Gastrocnemius medialis (tissue), 4 donors: Measurements from ENCODE around the gene KCNJ15. TPM values are rescaled to one million over a fixed set of nuclear protein-coding genes. Genes with fewer than 3 reads are reported as not detected.

Source experiments
- ATAC-seq, 2 donors: fragments of 150-250 bp; one replicate each; pipeline ENCODE4 v1.9.1; 2016
- DNase-seq, 2 donors: peaks; one replicate each; pipeline ENCODE4 v3.0.0-alpha.2; 2019
- H3K27ac ChIP-seq, 4 donors: fragments of 200-600 bp; sonication (generic); 1 replicate in 1 of 4; 2 replicates in 3 of 4; pipeline ENCODE4 v1.5.1; 2016 to 2018; ENCODE audit warnings: mild to moderate bottlenecking in 2 of 4, moderate library complexity in 1 of 4
- H3K27me3 ChIP-seq, 3 donors: fragments of 200-600 bp; sonication (generic) in 2 of 3; 1 replicate in 1 of 3; 2 replicates in 2 of 3; pipeline versions ENCODE4 v1.5.1 to v1.6.0; 2016 to 2019; ENCODE audit warnings: mild to moderate bottlenecking in 1 of 3, moderate library complexity in 1 of 3
- H3K36me3 ChIP-seq, 2 donors: fragments of 200-600 bp; sonication (generic) in 1 of 2; one replicate each; pipeline ENCODE4 v1.5.1; 2017 to 2018
- H3K4me1 ChIP-seq, 2 donors: fragments of 200-600 bp; sonication (generic) in 1 of 2; one replicate each; pipeline ENCODE4 v1.5.1; 2016 to 2017; ENCODE audit warnings: mild to moderate bottlenecking in 2 of 2
- H3K4me3 ChIP-seq, 4 donors: fragments of 200-600 bp; sonication (generic) in 3 of 4; 1 replicate in 1 of 4; 2 replicates in 3 of 4; pipeline ENCODE4 v1.5.1; 2016 to 2019; ENCODE audit warnings: mild to moderate bottlenecking in 2 of 4
- H3K9me3 ChIP-seq, 3 donors: fragments of 200-600 bp; sonication (generic) in 2 of 3; 1 replicate in 1 of 3; 2 replicates in 2 of 3; pipeline ENCODE4 v1.5.1; 2016 to 2019
- CTCF ChIP-seq, 5 experiments: fragments of 450-650 bp in 3 of 5; fragments of 200-600 bp in 2 of 5; sonication (generic) in 2 of 5; IDR thresholded peaks in 4 of 5; conservative IDR thresholded peaks in 1 of 5; 1 replicate in 4 of 5; 2 replicates in 1 of 5; pipeline ENCODE4 v1.5.1; 2016 to 2019; ENCODE audit warnings: antibody characterized with exemption in 5 of 5, mild to moderate bottlenecking in 3 of 5, moderate library complexity in 3 of 5
- POLR2A ChIP-seq, 2 donors: fragments of 450-650 bp; IDR thresholded peaks; one replicate each; pipeline ENCODE4 v1.6.1; 2017; ENCODE audit warnings: antibody characterized with exemption in 2 of 2, mild to moderate bottlenecking in 2 of 2, moderate library complexity in 2 of 2
- in situ Hi-C, 4 donors: fragments of 200-750 bp; cut with MboI; loops; one replicate each; pipeline versions ENCODE4 v1.15.0 to v1.8.0; 2017; ENCODE audit warnings: low sequenced_read_pairs in 4 of 4
- intact Hi-C: fragments of 100-400 bp; cut with DNase I; formaldehyde crosslinking; loops from one replicate; pipeline ENCODE4 v1.15.1; 2023; ENCODE audit warnings: low total_unique reads
- total RNA-seq, 4 donors: library from RNA; depleted of rRNA; stranded (reverse); fragments of >200 nt; gene quantifications; one replicate each; pipeline versions ENCODE4 v1.1.0 to v1.2.3, GENCODE V29; 2016

Gene KCNJ15
- total RNA-seq, 4 donors from 2014 or later, result 0.24 to 1.5 (median 0.37) TPM

DNA sequence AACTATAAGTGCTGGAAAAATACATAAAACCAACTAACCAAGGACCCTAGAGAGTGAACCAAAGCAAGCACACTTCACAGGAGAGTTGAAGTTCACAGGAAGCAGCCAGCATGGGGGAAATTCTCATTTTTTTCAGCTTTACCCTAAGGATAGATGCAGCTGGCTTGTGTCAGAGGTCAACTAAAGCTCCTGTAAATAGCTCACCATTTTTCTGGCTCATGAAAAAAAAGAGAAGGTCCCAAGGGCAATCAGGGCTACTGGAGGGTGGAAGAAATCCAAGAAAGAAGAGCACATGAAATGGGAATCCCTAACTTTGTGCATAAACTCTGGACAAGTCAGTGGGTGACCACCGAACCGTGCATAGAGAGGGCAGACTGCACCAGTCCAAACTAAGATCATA is 58.3 kb downstream of the KCNJ15 start:
- no peak for DNase-seq
- no peaks in the 10 kb centered on the region for H3K4me1 ChIP-seq
- in situ Hi-C loops, result no loop called here
- no peaks in the 10 kb centered on the region for H3K36me3 ChIP-seq
- no peak overlapping the region for H3K27ac ChIP-seq
- no peaks in the 10 kb centered on the region for H3K27me3 ChIP-seq
- H3K4me3 ChIP-seq, result no peak overlapping the region
- intact Hi-C loops, result no loop called here
- TF ChIP-seq POLR2A (IDR thresholded peaks at IDR 0.05), result no peak
- no peak for ATAC-seq
- H3K9me3 ChIP-seq, result no peaks in the 10 kb centered on the region

GRCh38 chr21:38319781-38320180 is 63.0 kb downstream of the KCNJ15 start:
- ATAC-seq, result no peak
- H3K4me1 ChIP-seq, result no peaks in the 10 kb centered on the region
- in situ Hi-C loops, result no loop called here

GRCh38 chr21:38321568-38321967 is 64.8 kb downstream of the KCNJ15 start:
- in situ Hi-C loops (no loop called here), intact Hi-C loops (no loop called here)
- H3K4me1 ChIP-seq, result no peaks in the 10 kb centered on the region
- no peaks in the 10 kb centered on the region for H3K36me3 ChIP-seq
- no peak for TF ChIP-seq POLR2A (IDR thresholded peaks at IDR 0.05)
- TF ChIP-seq CTCF (IDR thresholded peaks at IDR 0.05 in 4 of 5, conservative IDR thresholded peaks at IDR 0.05 in 1 of 5), result no peak
- DNase-seq (no peak), ATAC-seq (peak in 1 of 2 donors; percentile 30)
- H3K4me3 ChIP-seq, result no peak overlapping the region
- H3K27ac ChIP-seq, result no peak overlapping the region
- H3K27me3 ChIP-seq, result no peaks in the 10 kb centered on the region
- no peaks in the 10 kb centered on the region for H3K9me3 ChIP-seq

More at GRCh38 chr21:38319781-38320180, 63.0 kb downstream of the KCNJ15 start:
- Histone ChIP-seq H3K27ac (no peak overlapping the region), H3K27me3 (no peaks in the 10 kb centered on the region), H3K9me3 (no peaks in the 10 kb centered on the region), H3K4me3 (no peak overlapping the region), H3K36me3 (no peaks in the 10 kb centered on the region)
- DNase-seq, result no peak
- intact Hi-C loops, result no loop called here
- no peak for TF ChIP-seq CTCF (IDR thresholded peaks at IDR 0.05 in 4 of 5, conservative IDR thresholded peaks at IDR 0.05 in 1 of 5)
- TF ChIP-seq POLR2A (IDR thresholded peaks at IDR 0.05), result no peak

- TF ChIP-seq CTCF (IDR thresholded peaks at IDR 0.05 in 4 of 5, conservative IDR thresholded peaks at IDR 0.05 in 1 of 5) (no peak), POLR2A (IDR thresholded peaks at IDR 0.05) (no peak)
- Histone ChIP-seq H3K9me3 (no peaks in the 10 kb centered on the region), H3K36me3 (no peaks in the 10 kb centered on the region), H3K4me1 (no peaks in the 10 kb centered on the region), H3K4me3 (no peak overlapping the region), H3K27ac (no peak overlapping the region), H3K27me3 (no peaks in the 10 kb centered on the region)
- DNase-seq, result no peak
- in situ Hi-C loops (no loop called here), intact Hi-C loops (no loop called here)
- ATAC-seq, result no peak
Observed at GRCh38 chr21:38322311-38322950, 65.6 kb downstream of the KCNJ15 start.

DNA sequence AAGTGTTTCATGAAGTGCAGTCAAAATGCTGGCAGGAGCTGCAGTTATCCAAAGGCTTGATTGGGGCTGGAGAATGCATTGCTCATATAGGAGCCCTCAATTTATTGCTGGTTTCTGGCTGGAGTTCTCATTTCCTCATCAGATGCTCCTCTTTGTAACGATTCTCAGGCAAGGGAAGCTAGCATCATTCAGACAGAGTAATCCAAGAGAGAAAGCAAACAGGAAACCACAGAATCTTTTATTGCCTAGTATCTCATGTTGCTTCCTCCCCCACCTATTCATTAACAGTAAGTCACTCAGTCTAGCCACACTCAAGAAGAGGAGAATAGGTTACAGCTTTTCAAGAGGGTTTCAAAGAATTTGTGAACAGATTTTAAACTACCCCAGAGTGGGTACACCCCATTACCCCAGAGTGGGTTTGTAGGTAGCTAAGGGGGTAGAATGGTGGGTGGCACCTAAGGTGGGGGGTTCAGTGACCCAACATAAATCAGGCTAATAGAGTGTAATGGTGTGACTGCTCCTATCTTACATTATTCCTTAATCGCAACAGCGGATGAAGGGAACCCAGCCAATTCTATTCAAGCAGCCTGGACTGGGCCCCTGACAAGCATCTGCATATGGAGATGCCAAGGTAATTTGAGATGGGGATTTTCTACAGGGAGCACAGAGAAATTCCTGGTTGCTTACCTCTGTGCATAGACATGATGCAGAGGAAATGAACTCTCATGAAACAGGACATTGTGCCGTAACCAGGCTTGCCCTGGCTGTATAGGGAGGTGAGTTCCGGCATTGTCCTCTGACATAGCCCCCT is 67.1 kb downstream of the KCNJ15 start:
- Histone ChIP-seq H3K36me3 (no peaks in the 10 kb centered on the region), H3K4me1 (no peaks in the 10 kb centered on the region), H3K4me3 (no peak overlapping the region), H3K27ac (no peak overlapping the region), H3K9me3 (no peaks in the 10 kb centered on the region), H3K27me3 (no peaks in the 10 kb centered on the region)
- intact Hi-C loops, result no loop called here
- in situ Hi-C loops, result no loop called here
- no peak for DNase-seq
- peak in 1 of 2 donors; percentile 26 for ATAC-seq
- no peak for TF ChIP-seq POLR2A (IDR thresholded peaks at IDR 0.05)
- no peak for TF ChIP-seq CTCF (IDR thresholded peaks at IDR 0.05 in 4 of 5, conservative IDR thresholded peaks at IDR 0.05 in 1 of 5)
